IMR-90 (cell line): ENCODE measurements around the gene SLC28A2. TPM values are rescaled to one million over a fixed set of nuclear protein-coding genes. Genes with fewer than 3 reads are reported as not detected.

Experiments
- ATAC-seq: fragments of 200-7000 bp; cut with Tn5 transposase; 2 replicates; pipeline ENCODE4 v1.9.1; 2020; ENCODE audit warnings: low read depth, mild to moderate bottlenecking, moderate library complexity
- BruUV-seq: library from RNA; stranded (reverse); fragments of 400-500 nt; replicated peaks from 2 replicates; lab custom pipeline; 2021; lab: Mats Ljungman, UMichigan
- CTCF ChIA-PET: fragments of 300-600 bp; formaldehyde crosslinking; extraction: SDS; loops from one replicate; lab custom pipeline; 2021; ENCODE audit warnings: antibody characterized with exemption; lab: Yijun Ruan, JAX
- POLR2A ChIA-PET: fragments of 300-600 bp; sonication (Branson Sonifier 250); formaldehyde crosslinking; loops from one replicate; lab custom pipeline; 2022; ENCODE audit warnings: antibody characterized with exemption; ENCODE audit not compliant: unreplicated experiment; lab: Charles Lee
- DNase-seq: peaks from one replicate; pipeline ENCODE4 v3.0.0; 2013
- H2AFZ ChIP-seq: replicated peaks from 2 replicates; pipeline ENCODE3; 2013; ENCODE audit warnings: low read length, mild to moderate bottlenecking; ENCODE audit not compliant: poor library complexity
- H2AK5ac ChIP-seq: 2 replicates; pipeline ENCODE4 v1.6.1; 2013; ENCODE audit warnings: low read depth, low read length, inconsistent platforms
- H2AK9ac ChIP-seq: replicated peaks from 2 replicates; pipeline ENCODE3; 2013; ENCODE audit warnings: mild to moderate bottlenecking, low read depth, low read length, moderate library complexity; ENCODE audit not compliant: poor library complexity
- H2BK120ac ChIP-seq: 2 replicates; pipeline ENCODE4 v1.6.1; 2013; ENCODE audit warnings: low read depth, low read length, inconsistent platforms
- H2BK15ac ChIP-seq: 3 replicates; pipeline ENCODE4 v1.6.1; 2013; ENCODE audit warnings: low read depth, low read length, inconsistent platforms
- H2BK20ac ChIP-seq: 2 replicates; pipeline ENCODE4 v1.6.1; 2013; ENCODE audit warnings: low read depth, mild to moderate bottlenecking, inconsistent platforms, low read length, moderate library complexity
- H2BK5ac ChIP-seq: 2 replicates; pipeline ENCODE4 v1.6.1; 2013; ENCODE audit warnings: mild to moderate bottlenecking, low read depth, low read length, inconsistent platforms; ENCODE audit not compliant: poor library complexity, severe bottlenecking
- H3K14ac ChIP-seq: replicated peaks from 2 replicates; pipeline ENCODE4 v1.6.1; 2013; ENCODE audit warnings: low read depth, low read length, inconsistent platforms
- H3K18ac ChIP-seq: 2 replicates; pipeline ENCODE4 v1.6.1; 2013; ENCODE audit warnings: low read depth, low read length, control low read depth
- H3K23ac ChIP-seq: 2 replicates; pipeline ENCODE4 v1.6.1; 2013; ENCODE audit warnings: low read depth, low read length, inconsistent platforms
- H3K27ac ChIP-seq: 2 replicates; pipeline ENCODE4 v1.5.1; 2013; ENCODE audit warnings: mild to moderate bottlenecking, control low read depth, low read length; ENCODE audit not compliant: insufficient read depth
- H3K27me3 ChIP-seq: 2 replicates; pipeline ENCODE4 v1.6.1; 2013; ENCODE audit warnings: low read length; ENCODE audit not compliant: control insufficient read depth, insufficient read depth
- H3K36me3 ChIP-seq: 2 replicates; pipeline ENCODE4 v1.6.1; 2013; ENCODE audit warnings: low read length, mixed read lengths; ENCODE audit not compliant: control insufficient read depth, insufficient read depth
- H3K4ac ChIP-seq: 2 replicates; pipeline ENCODE4 v1.6.1; 2013; ENCODE audit warnings: low read depth, low read length, inconsistent platforms
- H3K4me1 ChIP-seq: 2 replicates; pipeline ENCODE4 v1.6.1; 2013; ENCODE audit warnings: low read length, mixed read lengths; ENCODE audit not compliant: control insufficient read depth, insufficient read depth
- H3K4me2 ChIP-seq: 2 replicates; pipeline ENCODE4 v1.6.1; 2013; ENCODE audit warnings: low read depth, mild to moderate bottlenecking, control low read depth, low read length, moderate library complexity
- H3K4me3 ChIP-seq: 2 replicates; pipeline ENCODE4 v1.5.1; 2013; ENCODE audit warnings: low read depth, mild to moderate bottlenecking, control low read depth, low read length, moderate library complexity; ENCODE audit not compliant: insufficient read depth
- H3K56ac ChIP-seq: 2 replicates; pipeline ENCODE4 v1.6.1; 2013; ENCODE audit warnings: low read length, inconsistent platforms; ENCODE audit not compliant: insufficient read depth; ENCODE audit errors: extremely low read depth
- H3K79me1 ChIP-seq, 2 experiments: 2 replicates each; pipeline ENCODE4 v1.6.1; 2013; ENCODE audit warnings: low read length in 2 of 2, inconsistent platforms in 1 of 2, low read depth in 1 of 2
- H3K9ac ChIP-seq: 2 replicates; pipeline ENCODE4 v1.6.1; 2013; ENCODE audit warnings: low read depth, low read length, control low read depth
- H3K9me1 ChIP-seq: 2 replicates; pipeline ENCODE4 v1.6.1; 2013; ENCODE audit warnings: low read length, inconsistent platforms; ENCODE audit not compliant: insufficient read depth
- H3K9me3 ChIP-seq: 2 replicates; pipeline ENCODE4 v1.6.1; 2013; ENCODE audit warnings: low read length; ENCODE audit not compliant: control insufficient read depth, insufficient read depth
- H4K20me1 ChIP-seq: 2 replicates; pipeline ENCODE4 v1.6.1; 2013; ENCODE audit warnings: low read length, inconsistent platforms; ENCODE audit not compliant: insufficient read depth
- H4K5ac ChIP-seq: 2 replicates; pipeline ENCODE4 v1.6.1; 2013; ENCODE audit warnings: mild to moderate bottlenecking, low read depth, low read length, control low read depth
- H4K8ac ChIP-seq, 2 experiments: 2 replicates each; pipeline ENCODE4 v1.6.1; 2013; ENCODE audit warnings: low read depth in 2 of 2, low read length in 2 of 2, control low read depth in 1 of 2, inconsistent platforms in 1 of 2
- H4K91ac ChIP-seq: 2 replicates; pipeline ENCODE4 v1.6.1; 2013; ENCODE audit warnings: low read depth, low read length, inconsistent platforms; ENCODE audit not compliant: insufficient read depth
- BHLHE40 ChIP-seq: fragments of 150-350 bp; IDR thresholded peaks from 2 replicates; pipeline ENCODE4 v1.6.1; 2016; ENCODE audit warnings: mild to moderate bottlenecking, low read depth, low read length
- CHD1 ChIP-seq: IDR thresholded peaks from 2 replicates; pipeline ENCODE4 v1.6.1; 2012; ENCODE audit warnings: low read depth, low read length, improper control_type of control experiment
- CTCF ChIP-seq: conservative IDR thresholded peaks from 2 replicates; pipeline ENCODE4 v1.5.1; 2012; ENCODE audit warnings: mild to moderate bottlenecking, low read depth, low read length, improper control_type of control experiment
- ELK1 ChIP-seq: fragments of 150-350 bp; IDR thresholded peaks from 2 replicates; pipeline ENCODE4 v1.6.1; 2016; ENCODE audit warnings: low read depth, mild to moderate bottlenecking, low read length, moderate library complexity, borderline replicate concordance
- MXI1 ChIP-seq: IDR thresholded peaks from 2 replicates; pipeline ENCODE4 v1.6.1; 2012; ENCODE audit warnings: low read depth, mild to moderate bottlenecking, low read length, moderate library complexity, borderline replicate concordance
- POLR2A ChIP-seq: IDR thresholded peaks from 2 replicates; pipeline ENCODE4 v1.6.1; 2012; ENCODE audit warnings: mild to moderate bottlenecking, low read depth, low read length
- RAD21 ChIP-seq: IDR thresholded peaks from 2 replicates; pipeline ENCODE4 v1.6.1; 2012; ENCODE audit warnings: low read length, improper control_type of control experiment
- RFX5 ChIP-seq: IDR thresholded peaks from 2 replicates; pipeline ENCODE4 v1.8.0; 2012; ENCODE audit warnings: low read depth, mild to moderate bottlenecking, low read length, moderate library complexity
- SMC3 ChIP-seq: fragments of 150-350 bp; IDR thresholded peaks from 2 replicates; pipeline ENCODE4 v1.6.1; 2016; ENCODE audit warnings: low read depth, mild to moderate bottlenecking, antibody characterized with exemption, low read length, moderate library complexity
- WGBS, 2 experiments: methylation state at CpG; one replicate each; pipeline versions ENCODE4 v1.1.5 to v1.1.7; 2013; ENCODE audit warnings: missing lambda C conversion rate in 2 of 2; ENCODE audit not compliant: insufficient read length in 1 of 2; ENCODE audit errors: extremely low coverage in 2 of 2; 5-methylcytosine and 5-hydroxymethylcytosine counted together
- dilution Hi-C: fragments of 300-500 bp; cut with HindIII; formaldehyde crosslinking; loops from one replicate; pipeline ENCODE4 v1.14.3; 2018; ENCODE audit warnings: low sequenced_read_pairs; ENCODE audit not compliant: unreplicated experiment
- in situ Hi-C: fragments of 300-500 bp; cut with MboI; formaldehyde crosslinking; loops from 3 replicates; pipeline ENCODE4 v1.14.3; 2019; ENCODE audit warnings: low sequenced_read_pairs, inconsistent platforms, mixed read lengths
- intact Hi-C: fragments of 100-400 bp; cut with micrococcal nuclease; formaldehyde crosslinking; loops from 2 replicates; pipeline ENCODE4 v1.10.0; 2022
- polyA plus RNA-seq, 3 experiments: library from polyadenylated mRNA; depleted of rRNA; stranded (reverse); fragments of >200 nt; gene quantifications; 2 replicates each; pipeline ENCODE4 v1.2.3, GENCODE V29; 2012; ENCODE audit warnings: low replicate concordance in 1 of 3
- total RNA-seq: library from RNA; depleted of rRNA; stranded (reverse); fragments of >200 nt; gene quantifications from 2 replicates; pipeline ENCODE4 v1.2.3, GENCODE V29; 2012

SLC28A2 gene
- total and polyA plus RNA-seq, 2 of the 4 experiments (the other 2 are of a cell fraction): not detected

- no peak overlapping the region for H2AFZ ChIP-seq
- POLR2A ChIA-PET: no interaction called here
- no peak overlapping the region for H3K56ac ChIP-seq
- TF ChIP-seq MXI1: no peak
- no peak for TF ChIP-seq RFX5
- no peak for TF ChIP-seq CHD1
- no peak for TF ChIP-seq ELK1
- no peak for TF ChIP-seq BHLHE40
- TF ChIP-seq SMC3: no peak
- no peak for TF ChIP-seq RAD21
- TF ChIP-seq CTCF: no peak
- TF ChIP-seq POLR2A: no peak
- no peaks in the 10 kb centered on the region for H3K9me3 ChIP-seq
- H2BK15ac ChIP-seq: no peak overlapping the region
- no peak overlapping the region for H3K14ac ChIP-seq
- H4K5ac ChIP-seq: no peak overlapping the region
- H2BK5ac ChIP-seq: no peak overlapping the region
- H4K20me1 ChIP-seq: no peaks in the 10 kb centered on the region
- no peak overlapping the region for H3K4ac ChIP-seq
- H3K9me1 ChIP-seq: no peaks in the 10 kb centered on the region
- DNase-seq: no peak
- no peak overlapping the region for H3K23ac ChIP-seq
- CTCF ChIA-PET: no interaction called here
- H4K8ac ChIP-seq: no peak overlapping the region
- no peak overlapping the region for H3K27ac ChIP-seq
- ATAC-seq: no peak
- H3K27me3 ChIP-seq: peaks cover 2% of the 10 kb centered on the region; the same call in 1 of the 2 replicates
- H2BK20ac ChIP-seq: no peak overlapping the region
- no peak overlapping the region for H3K4me2 ChIP-seq
- intact Hi-C loops (no loop called here), dilution Hi-C loops (no loop called here), in situ Hi-C loops (no loop called here)
- no TSS peak for BruUV-seq
- H3K18ac ChIP-seq: no peak overlapping the region
- H2AK9ac ChIP-seq: no peak overlapping the region
- H3K4me1 ChIP-seq: no peaks in the 10 kb centered on the region
- H3K4me3 ChIP-seq: no peak overlapping the region
- no peak overlapping the region for H2AK5ac ChIP-seq
- no peaks in the 10 kb centered on the region for H3K36me3 ChIP-seq
- WGBS, 2 experiments: no CpG with 5 or more reads among the region's 2 CpGs
- no peak overlapping the region for H2BK120ac ChIP-seq
- no peaks in the 10 kb centered on the region for H3K79me1 ChIP-seq
- no peak overlapping the region for H3K9ac ChIP-seq
- no peak overlapping the region for H4K91ac ChIP-seq
Observed at GRCh38 chr15:45285413-45285812, 33.4 kb downstream of the SLC28A2 start.
